ENCODE data around the gene IL25. TPM values are rescaled to one million over a fixed set of nuclear protein-coding genes. Genes with fewer than 3 reads are reported as not detected.

Gene IL25
- total and polyA plus RNA-seq, 10 of the 15 experiments (the other 5 are each of a cell fraction or from before 2014, with no cell fraction given), result not detected

- Histone ChIP-seq H3K79me2 (ENCODE audit: control insufficient read depth, insufficient read depth, low read length) (no peaks in the 10 kb centered on the region), H3K27ac (ENCODE audit: control insufficient read depth, insufficient read depth) (no peak overlapping the region), H3K4me3 (no peak overlapping the region), H3K9ac (ENCODE audit: control insufficient read depth, insufficient read depth, low read length) (no peak overlapping the region), H3K9me3 (replicated peaks; ENCODE audit: control insufficient read depth, insufficient read depth, low read length) (no peaks in the 10 kb centered on the region), H3K4me1 (ENCODE audit: control insufficient read depth, insufficient read depth, low read length) (no peaks in the 10 kb centered on the region), H2AFZ (ENCODE audit: control insufficient read depth, low read depth, low read length) (no peak overlapping the region), H3K4me2 (ENCODE audit: control insufficient read depth, insufficient read depth) (no peak overlapping the region), H4K20me1 (ENCODE audit: control insufficient read depth, insufficient read depth) (no peaks in the 10 kb centered on the region), H3K27me3 (replicated peaks in 1 of 2; ENCODE audit: control insufficient read depth in 2 of 2, insufficient read depth in 2 of 2, low read length in 1 of 2) (no peaks in the 10 kb centered on the region; a peak in 2 of 4 replicates), H3K36me3 (ENCODE audit: control insufficient read depth in 2 of 2, insufficient read depth in 2 of 2, low read length in 1 of 2) (no peaks in the 10 kb centered on the region)
- ChIA-PET RAD21 (ENCODE audit: unreplicated experiment) (no interaction called here), CTCF (no interaction called here), SMC1A (ENCODE audit: uncharacterized antibody, unreplicated experiment) (no interaction called here), POLR2A (no interaction called here)
- no peak for ATAC-seq
- no TSS peak for BruUV-seq (replicated peaks)
- intact Hi-C loops (cut with micrococcal nuclease; ENCODE audit: unreplicated experiment), result no loop called here
- no peak for FAIRE-seq
- no peak for DNase-seq (ENCODE audit: low read depth, low spot score)
- in situ Hi-C loops (cut with MboI), result no loop called here
- WGBS (ENCODE audit: insufficient coverage, insufficient replicate concordance, low lambda C conversion rate, missing lambda C conversion rate), result 71% methylated on average over 3 of the region's 3 CpGs
- TF ChIP-seq, protein P1, sequence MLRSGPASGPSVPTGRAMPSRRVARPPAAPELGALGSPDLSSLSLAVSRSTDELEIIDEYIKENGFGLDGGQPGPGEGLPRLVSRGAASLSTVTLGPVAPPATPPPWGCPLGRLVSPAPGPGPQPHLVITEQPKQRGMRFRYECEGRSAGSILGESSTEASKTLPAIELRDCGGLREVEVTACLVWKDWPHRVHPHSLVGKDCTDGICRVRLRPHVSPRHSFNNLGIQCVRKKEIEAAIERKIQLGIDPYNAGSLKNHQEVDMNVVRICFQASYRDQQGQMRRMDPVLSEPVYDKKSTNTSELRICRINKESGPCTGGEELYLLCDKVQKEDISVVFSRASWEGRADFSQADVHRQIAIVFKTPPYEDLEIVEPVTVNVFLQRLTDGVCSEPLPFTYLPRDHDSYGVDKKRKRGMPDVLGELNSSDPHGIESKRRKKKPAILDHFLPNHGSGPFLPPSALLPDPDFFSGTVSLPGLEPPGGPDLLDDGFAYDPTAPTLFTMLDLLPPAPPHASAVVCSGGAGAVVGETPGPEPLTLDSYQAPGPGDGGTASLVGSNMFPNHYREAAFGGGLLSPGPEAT (IDR thresholded peaks at IDR 0.05; ENCODE audit: low read depth), result no peak
- TF ChIP-seq ATF2 (IDR thresholded peaks at IDR 0.05; ENCODE audit: low read length), result no peak
- no peak for TF ChIP-seq KDM1A (IDR thresholded peaks at IDR 0.05; ENCODE audit: borderline replicate concordance)
- TF ChIP-seq POU2F2 (IDR thresholded peaks at IDR 0.05; ENCODE audit: borderline replicate concordance, low read depth, low read length), result no peak
- no peak for TF ChIP-seq USF1 (IDR thresholded peaks at IDR 0.05; ENCODE audit: borderline replicate concordance, extremely low read length, insufficient read depth, low read depth, low read length)
- TF ChIP-seq RB1 (IDR thresholded peaks at IDR 0.05; ENCODE audit: borderline replicate concordance), result no peak
- TF ChIP-seq, protein P2, sequence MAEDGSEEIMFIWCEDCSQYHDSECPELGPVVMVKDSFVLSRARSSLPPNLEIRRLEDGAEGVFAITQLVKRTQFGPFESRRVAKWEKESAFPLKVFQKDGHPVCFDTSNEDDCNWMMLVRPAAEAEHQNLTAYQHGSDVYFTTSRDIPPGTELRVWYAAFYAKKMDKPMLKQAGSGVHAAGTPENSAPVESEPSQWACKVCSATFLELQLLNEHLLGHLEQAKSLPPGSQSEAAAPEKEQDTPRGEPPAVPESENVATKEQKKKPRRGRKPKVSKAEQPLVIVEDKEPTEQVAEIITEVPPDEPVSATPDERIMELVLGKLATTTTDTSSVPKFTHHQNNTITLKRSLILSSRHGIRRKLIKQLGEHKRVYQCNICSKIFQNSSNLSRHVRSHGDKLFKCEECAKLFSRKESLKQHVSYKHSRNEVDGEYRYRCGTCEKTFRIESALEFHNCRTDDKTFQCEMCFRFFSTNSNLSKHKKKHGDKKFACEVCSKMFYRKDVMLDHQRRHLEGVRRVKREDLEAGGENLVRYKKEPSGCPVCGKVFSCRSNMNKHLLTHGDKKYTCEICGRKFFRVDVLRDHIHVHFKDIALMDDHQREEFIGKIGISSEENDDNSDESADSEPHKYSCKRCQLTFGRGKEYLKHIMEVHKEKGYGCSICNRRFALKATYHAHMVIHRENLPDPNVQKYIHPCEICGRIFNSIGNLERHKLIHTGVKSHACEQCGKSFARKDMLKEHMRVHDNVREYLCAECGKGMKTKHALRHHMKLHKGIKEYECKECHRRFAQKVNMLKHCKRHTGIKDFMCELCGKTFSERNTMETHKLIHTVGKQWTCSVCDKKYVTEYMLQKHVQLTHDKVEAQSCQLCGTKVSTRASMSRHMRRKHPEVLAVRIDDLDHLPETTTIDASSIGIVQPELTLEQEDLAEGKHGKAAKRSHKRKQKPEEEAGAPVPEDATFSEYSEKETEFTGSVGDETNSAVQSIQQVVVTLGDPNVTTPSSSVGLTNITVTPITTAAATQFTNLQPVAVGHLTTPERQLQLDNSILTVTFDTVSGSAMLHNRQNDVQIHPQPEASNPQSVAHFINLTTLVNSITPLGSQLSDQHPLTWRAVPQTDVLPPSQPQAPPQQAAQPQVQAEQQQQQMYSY (CRISPR knock-in tag; IDR thresholded peaks at IDR 0.05), result no peak
Observed at GRCh38 chr14:23399136-23399535, 26.5 kb downstream of the IL25 start.

All from GM12878 (cell line).